ENCODE measurements around the gene ORAI2.
"Not testable (repeated sequence)": the region's sequence is repeated elsewhere in the genome, so short reads cannot be mapped to it uniquely, and the experiment has no call there.

The ORAI2 gene

GRCh38 chr7:102471791-102472125, 38.4 kb downstream of the ORAI2 start:
- no peak for TF ChIP-seq CTCF (conservative IDR thresholded peaks at IDR 0.05; ENCODE audit: low read depth)
- no peak for DNase-seq (ENCODE audit: low spot score)
- ChIA-PET POLR2A (ENCODE audit: low non-redundant PET) (no interaction called here), CTCF (interaction anchor here (0.5 kb wide), 1 partner anchor 58 kb away, joined by 3 read pairs; no protein-coding TSS in a partner anchor)
- peak overlapping the region; percentile 28 for H3K27ac ChIP-seq

- CTCF ChIA-PET = no interaction called here
- no peak for TF ChIP-seq CTCF (conservative IDR thresholded peaks at IDR 0.05; ENCODE audit: low read depth)
- POLR2A ChIA-PET (ENCODE audit: low non-redundant PET) = interaction anchor here (0.6 kb wide), 2 partner anchors 18 to 38 kb away, joined by 3 to 6 read pairs; no protein-coding TSS in a partner anchor
- H3K27ac ChIP-seq = peak overlapping the region; percentile 28
- no peak for DNase-seq (ENCODE audit: low spot score)
Observed at GRCh38 chr7:102472126-102473041, 39.0 kb downstream of the ORAI2 start.

GRCh38 chr7:102473271-102473991, 40.1 kb downstream of the ORAI2 start:
- POLR2A ChIA-PET (ENCODE audit: low non-redundant PET) = no interaction called here
- CTCF ChIA-PET = no interaction called here

GRCh38 chr7:102474116-102474515, 40.7 kb downstream of the ORAI2 start:
- DNase-seq (ENCODE audit: low spot score); H3K27ac ChIP-seq; POLR2A ChIA-PET (ENCODE audit: low non-redundant PET); CTCF ChIA-PET: not testable (repeated sequence)

More at GRCh38 chr7:102473271-102473991, 40.1 kb downstream of the ORAI2 start:
- peak overlapping the region; percentile 28 for H3K27ac ChIP-seq
- DNase-seq (ENCODE audit: low spot score) = no peak
- no peak for TF ChIP-seq CTCF (conservative IDR thresholded peaks at IDR 0.05; ENCODE audit: low read depth)

GRCh38 chr7:102474736-102475435, 41.5 kb downstream of the ORAI2 start:
- POLR2A ChIA-PET (ENCODE audit: low non-redundant PET); H3K27ac ChIP-seq; CTCF ChIA-PET; DNase-seq (ENCODE audit: low spot score): not testable (repeated sequence)

GRCh38 chr7:102478314-102479208, 45.2 kb downstream of the ORAI2 start, which contains the start of gene POLR2J:
TSS of gene POLR2J (minus strand) at chr7:102478922. CDS start at chr7:102478860, 62 bp downstream.
- DNase-seq (ENCODE audit: low spot score); CTCF ChIA-PET; POLR2A ChIA-PET (ENCODE audit: low non-redundant PET): not testable (repeated sequence)
- peak within 1 kb of the TSS; percentile 54 for H3K27ac ChIP-seq
- TF ChIP-seq CTCF (conservative IDR thresholded peaks at IDR 0.05; ENCODE audit: low read depth) = peak; percentile 49

- CTCF ChIA-PET; POLR2A ChIA-PET (ENCODE audit: low non-redundant PET); DNase-seq (ENCODE audit: low spot score); H3K27ac ChIP-seq: not testable (repeated sequence)
Observed at GRCh38 chr7:102479209-102479584, 45.8 kb downstream of the ORAI2 start.
